Colonic mucosa (tissue), 4 donors: ENCODE data around the gene ARMH1. TPM values are rescaled to one million over a fixed set of nuclear protein-coding genes. Genes with fewer than 3 reads are reported as not detected.
"Not testable (repeated sequence)": the region's sequence is repeated elsewhere in the genome, so short reads cannot be mapped to it uniquely, and the experiment has no call there.

Experiments used
- DNase-seq: peaks from one replicate; pipeline ENCODE4 v3.0.0-alpha.2; 2020
- H3K27ac ChIP-seq: fragments of 200-600 bp; one replicate; pipeline ENCODE4 v1.8.0; 2021
- H3K27me3 ChIP-seq: fragments of 200-600 bp; one replicate; pipeline ENCODE4 v1.8.0; 2021
- H3K36me3 ChIP-seq: fragments of 200-600 bp; one replicate; pipeline ENCODE4 v1.8.0; 2021
- H3K4me1 ChIP-seq: fragments of 200-600 bp; one replicate; pipeline ENCODE4 v1.8.0; 2021; ENCODE audit warnings: mild to moderate bottlenecking
- H3K4me3 ChIP-seq: fragments of 200-600 bp; one replicate; pipeline ENCODE4 v1.8.0; 2021
- H3K9ac ChIP-seq, 2 donors: one replicate each; pipeline ENCODE4 v1.7.0; 2013; ENCODE audit warnings: control low read depth in 2 of 2, low read depth in 2 of 2, low read length in 2 of 2
- H3K9me3 ChIP-seq: fragments of 200-600 bp; one replicate; pipeline ENCODE4 v1.8.0; 2021
- intact Hi-C: fragments of 100-400 bp; cut with DNase I; formaldehyde crosslinking; loops from one replicate; pipeline ENCODE4 v1.14.1; 2022
- total RNA-seq, 2 donors: library from RNA; stranded (reverse); fragmentation: NEBNext Ultra II Directional in 1 of 2; extraction: Animal tissue kit (Norgen Biotek cat#: 25700) in 1 of 2; gene quantifications; one replicate each; pipeline ENCODE4 v1.2.1, GENCODE V29; 2021
- TF ChIP-seq, protein P1 (sequence below): fragments of 200-600 bp; IDR thresholded peaks from one replicate; pipeline ENCODE4 v1.8.0; 2022; ENCODE audit warnings: antibody characterized with exemption, mild to moderate bottlenecking
- donor health status: healthy.
- donor health status: DM: no; HTN: no; CAD: no.
- donor health status: DM: no; HTN: no; CAD: no.

ARMH1 gene
- total RNA-seq, 2 donors from 2014 or later: 1.3 to 5.1 TPM

DNA sequence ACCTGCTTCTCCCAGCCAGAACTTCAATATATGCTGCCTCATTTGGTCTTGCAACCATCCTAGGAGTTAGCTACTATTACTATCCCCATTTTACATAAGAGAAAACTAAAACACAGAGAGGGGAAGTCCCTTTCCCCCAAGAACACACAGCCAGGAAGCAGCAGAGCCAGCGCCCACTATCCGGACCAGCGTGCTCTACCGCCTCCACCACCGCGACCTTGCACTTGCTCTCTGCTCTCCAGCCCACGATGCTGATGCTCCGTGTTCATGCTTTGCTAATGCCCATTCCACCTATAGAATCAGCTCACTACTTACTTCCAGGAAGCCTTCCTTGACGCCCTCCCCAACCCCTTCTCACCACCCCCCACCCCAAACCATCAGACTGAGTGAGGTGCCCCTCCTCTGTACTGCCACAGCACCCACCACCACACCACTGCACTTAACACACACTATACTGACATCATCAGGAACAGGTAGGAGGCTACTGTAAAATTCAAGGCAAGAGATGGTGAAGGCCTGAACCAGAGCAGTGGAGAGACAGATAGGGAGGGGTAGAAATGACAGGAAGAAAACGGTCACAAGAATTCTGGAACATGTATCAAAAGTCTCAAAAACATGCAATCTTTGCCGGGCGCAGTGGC is 9.7 kb upstream of the ARMH1 start:
- Histone ChIP-seq H3K27me3 (no peaks in the 10 kb centered on the region), H3K36me3 (no peaks in the 10 kb centered on the region), H3K9me3 (no peaks in the 10 kb centered on the region), H3K9ac (no peak overlapping the region), H3K27ac (no peak overlapping the region), H3K4me1 (no peaks in the 10 kb centered on the region), H3K4me3 (no peak overlapping the region)
- intact Hi-C loops: no loop called here
- no peak for DNase-seq
- TF ChIP-seq, protein P1, sequence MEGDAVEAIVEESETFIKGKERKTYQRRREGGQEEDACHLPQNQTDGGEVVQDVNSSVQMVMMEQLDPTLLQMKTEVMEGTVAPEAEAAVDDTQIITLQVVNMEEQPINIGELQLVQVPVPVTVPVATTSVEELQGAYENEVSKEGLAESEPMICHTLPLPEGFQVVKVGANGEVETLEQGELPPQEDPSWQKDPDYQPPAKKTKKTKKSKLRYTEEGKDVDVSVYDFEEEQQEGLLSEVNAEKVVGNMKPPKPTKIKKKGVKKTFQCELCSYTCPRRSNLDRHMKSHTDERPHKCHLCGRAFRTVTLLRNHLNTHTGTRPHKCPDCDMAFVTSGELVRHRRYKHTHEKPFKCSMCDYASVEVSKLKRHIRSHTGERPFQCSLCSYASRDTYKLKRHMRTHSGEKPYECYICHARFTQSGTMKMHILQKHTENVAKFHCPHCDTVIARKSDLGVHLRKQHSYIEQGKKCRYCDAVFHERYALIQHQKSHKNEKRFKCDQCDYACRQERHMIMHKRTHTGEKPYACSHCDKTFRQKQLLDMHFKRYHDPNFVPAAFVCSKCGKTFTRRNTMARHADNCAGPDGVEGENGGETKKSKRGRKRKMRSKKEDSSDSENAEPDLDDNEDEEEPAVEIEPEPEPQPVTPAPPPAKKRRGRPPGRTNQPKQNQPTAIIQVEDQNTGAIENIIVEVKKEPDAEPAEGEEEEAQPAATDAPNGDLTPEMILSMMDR: no peak

DNA sequence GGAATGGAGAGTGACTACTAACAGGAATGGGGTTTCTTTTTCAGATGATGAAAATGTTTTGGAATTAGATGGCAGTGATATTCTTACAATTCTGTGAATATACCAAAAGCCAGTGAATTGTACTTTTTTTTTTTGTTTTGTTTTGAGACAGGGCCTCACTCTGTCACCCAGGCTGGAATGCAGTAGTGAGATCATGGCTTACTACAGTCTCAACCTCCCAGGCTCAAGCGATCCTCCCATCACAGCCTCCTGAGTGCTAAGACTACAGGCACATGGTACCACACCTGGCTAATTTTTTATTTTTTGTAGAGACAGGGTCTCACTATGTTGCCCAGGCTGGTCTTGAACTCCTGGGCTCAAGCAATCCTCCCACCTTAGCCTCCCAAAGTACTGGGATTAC is 7.8 kb upstream of the ARMH1 start:
- H3K9me3 ChIP-seq, H3K27me3 ChIP-seq, H3K9ac ChIP-seq, H3K4me3 ChIP-seq, intact Hi-C loops, H3K4me1 ChIP-seq, H3K36me3 ChIP-seq, DNase-seq, H3K27ac ChIP-seq: not testable (repeated sequence)

DNA sequence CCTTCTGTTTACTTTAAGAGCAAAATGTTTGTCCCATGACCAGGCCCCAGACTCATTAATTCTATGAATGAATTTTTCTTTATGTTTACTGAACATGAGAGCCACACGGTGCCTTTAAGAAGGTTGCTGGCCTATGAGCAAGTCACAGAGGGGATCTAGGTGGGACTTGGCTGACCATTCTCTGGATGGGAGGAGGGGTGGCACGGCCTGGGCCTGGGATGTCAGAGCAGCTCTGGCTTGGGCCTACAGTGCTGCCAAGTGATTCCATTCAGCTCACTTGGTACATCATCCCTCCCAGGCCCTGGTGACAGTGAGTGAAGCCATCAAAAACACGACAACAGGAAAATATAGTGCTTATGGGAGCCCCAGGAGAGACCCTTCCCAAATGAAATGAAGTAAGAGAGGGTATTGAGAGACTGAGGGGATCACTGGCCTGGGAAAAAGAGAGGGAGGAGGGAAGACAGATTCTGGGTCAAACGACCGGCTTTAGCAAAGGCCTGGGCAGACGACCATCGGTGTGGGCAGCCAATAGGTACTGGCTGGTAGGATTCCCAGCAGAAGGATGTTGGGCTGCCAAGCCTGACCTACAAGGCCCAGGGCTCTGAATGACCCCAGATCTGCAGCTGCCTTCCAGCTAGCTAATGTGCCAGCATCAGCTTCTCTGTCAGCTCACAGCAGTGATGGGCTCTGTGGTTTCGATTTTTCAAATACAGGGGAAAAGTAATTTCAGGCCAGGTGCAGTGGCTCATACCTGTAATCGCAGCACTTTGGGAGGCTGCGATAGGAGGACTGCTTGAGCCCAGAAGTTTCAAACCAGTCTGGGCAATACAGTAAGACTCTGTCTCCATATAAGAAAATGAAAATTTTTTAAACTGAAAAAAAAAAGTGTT is 3.5 kb upstream of the ARMH1 start:
- Histone ChIP-seq H3K36me3 (no peaks in the 10 kb centered on the region), H3K9me3 (no peaks in the 10 kb centered on the region), H3K4me1 (peaks cover 8% of the 10 kb centered on the region), H3K4me3 (no peak overlapping the region), H3K27me3 (no peaks in the 10 kb centered on the region), H3K9ac (no peak overlapping the region), H3K27ac (no peak overlapping the region)
- TF ChIP-seq, protein P1: no peak
- intact Hi-C loops: no loop called here
- no peak for DNase-seq

DNA sequence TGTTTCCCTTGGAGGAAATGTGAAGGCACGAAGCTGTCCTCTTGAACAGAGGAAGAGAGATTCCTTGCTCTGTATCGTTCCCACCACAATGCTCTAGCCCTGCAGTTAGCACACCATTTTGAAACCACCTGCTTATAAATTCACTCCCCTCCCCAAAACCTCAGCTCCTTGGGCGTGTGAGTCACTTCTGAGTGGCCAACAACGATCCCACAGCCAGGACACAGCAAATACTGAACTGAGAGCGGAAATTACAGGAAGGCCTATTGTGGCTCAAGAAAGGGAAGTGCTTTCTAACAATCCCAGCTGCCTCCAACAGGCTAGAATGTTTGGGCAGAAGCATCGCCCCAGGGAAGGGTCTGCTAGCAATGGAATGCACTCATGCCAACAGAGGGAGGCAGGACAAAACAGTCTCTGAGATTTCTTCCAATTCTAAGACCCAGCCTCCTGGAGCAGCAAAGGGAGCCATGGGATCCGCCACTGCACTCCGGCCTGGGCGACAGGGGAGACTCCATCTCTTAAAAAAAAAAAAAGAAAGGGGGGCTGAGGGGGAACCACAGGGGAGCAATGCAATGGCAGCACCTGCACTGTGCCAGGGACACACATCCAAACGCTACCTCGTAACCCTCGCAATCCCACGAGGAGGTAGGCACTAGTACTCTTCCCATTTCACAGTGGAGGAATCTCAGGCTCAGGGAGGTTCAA is 2.1 kb upstream of the ARMH1 start:
- no peak for DNase-seq
- Histone ChIP-seq H3K27ac (no peak overlapping the region), H3K9me3 (no peaks in the 10 kb centered on the region), H3K4me1 (peaks cover 14% of the 10 kb centered on the region), H3K27me3 (no peaks in the 10 kb centered on the region), H3K9ac (peak overlapping the region in 1 of 2 donors; percentile 70), H3K4me3 (no peak overlapping the region), H3K36me3 (no peaks in the 10 kb centered on the region)
- TF ChIP-seq, protein P1: no peak
- intact Hi-C loops: no loop called here

DNA sequence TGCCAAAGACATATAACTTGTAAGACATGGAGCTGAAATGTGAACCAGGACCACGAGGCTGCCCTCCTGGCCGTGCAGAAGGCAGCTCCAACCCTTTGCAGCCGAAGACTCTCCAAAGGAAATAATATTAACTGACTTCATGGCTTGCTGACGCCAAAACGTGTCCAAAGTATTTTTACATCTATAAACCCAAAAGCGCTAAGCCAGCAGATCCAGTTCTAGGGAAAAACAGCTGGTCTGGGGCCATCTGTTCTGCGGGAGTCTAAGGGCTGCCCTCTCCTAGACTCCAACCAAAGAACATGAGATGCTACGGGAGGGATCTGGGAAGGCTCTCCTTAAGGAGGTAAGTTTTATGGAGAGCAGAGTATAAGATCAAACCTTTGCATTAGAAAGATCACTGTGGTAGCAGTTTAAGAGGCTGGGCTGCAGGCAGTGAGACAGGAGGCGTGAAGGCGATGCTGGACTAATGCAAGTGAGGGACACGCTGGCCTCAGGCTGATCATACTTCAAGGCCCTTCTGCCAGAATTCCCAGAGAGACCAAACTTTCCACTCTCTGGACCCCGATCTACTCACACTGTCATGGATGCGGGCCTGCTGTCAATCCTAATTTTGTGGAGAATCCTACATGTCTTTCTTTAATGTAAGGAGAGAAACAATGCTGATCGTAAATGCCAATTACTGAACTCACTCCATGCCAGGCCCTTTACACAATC is 1.4 kb upstream of the ARMH1 start:
- intact Hi-C loops: no loop called here
- peaks cover 14% of the 10 kb centered on the region for H3K4me1 ChIP-seq
- H3K27ac ChIP-seq: peak overlapping the region; percentile 92
- no peaks in the 10 kb centered on the region for H3K9me3 ChIP-seq
- peak overlapping the region; percentile 43 for H3K4me3 ChIP-seq
- peak overlapping the region; percentile 70 to 78 for H3K9ac ChIP-seq
- H3K27me3 ChIP-seq: no peaks in the 10 kb centered on the region
- no peaks in the 10 kb centered on the region for H3K36me3 ChIP-seq
- TF ChIP-seq, protein P1: no peak
- no peak for DNase-seq
